Endothelial cell of umbilical vein (primary cell): ENCODE data around the gene SMCO4. TPM values are rescaled to one million over a fixed set of nuclear protein-coding genes. Genes with fewer than 3 reads are reported as not detected.

Experiments
- BruUV-seq: library from RNA; stranded (reverse); fragments of 400-500 nt; replicated peaks from 2 replicates; lab custom pipeline; 2021; lab: Mats Ljungman, UMichigan
- CTCF ChIA-PET: fragments of 300-600, 350-600 bp; sonication (Branson Sonifier 250); formaldehyde crosslinking; loops from one replicate; lab custom pipeline; 2021; ENCODE audit warnings: antibody characterized with exemption, inconsistent platforms; lab: Charles Lee
- POLR2A ChIA-PET: fragments of 300-600, 350-600 bp; sonication (Branson Sonifier 250); formaldehyde crosslinking; loops from one replicate; lab custom pipeline; 2021; ENCODE audit warnings: antibody characterized with exemption, inconsistent platforms; lab: Charles Lee
- DNase-seq: peaks from one replicate; pipeline ENCODE4 v3.0.0-alpha.2; 2011; ENCODE audit warnings: low read depth, low spot score
- FAIRE-seq: peaks from 2 replicates; lab custom pipeline; 2011; peaks lifted over from hg19 to GRCh38; lab: Jason Lieb, UNC
- H2AFZ ChIP-seq: 2 replicates; pipeline ENCODE4 v1.6.0; 2012; ENCODE audit warnings: low read depth, low read length, control low read depth, inconsistent platforms
- H3K27ac ChIP-seq: 2 replicates; pipeline ENCODE4 v1.5.1; 2011; ENCODE audit warnings: low read depth, mild to moderate bottlenecking, control low read depth, low read length, moderate library complexity; ENCODE audit not compliant: insufficient read depth
- H3K27me3 ChIP-seq, 2 experiments: 2 replicates each; pipeline versions ENCODE4 v1.6.0 to v1.6.1; 2011; ENCODE audit warnings: low read length in 2 of 2, mixed read lengths in 1 of 2; ENCODE audit not compliant: control insufficient read depth in 2 of 2, insufficient read depth in 2 of 2
- H3K36me3 ChIP-seq, 2 experiments: 2 replicates in 1 of 2; 3 replicates in 1 of 2; pipeline ENCODE4 v1.5.1; 2011; ENCODE audit warnings: low read length in 2 of 2, mild to moderate bottlenecking in 1 of 2, moderate library complexity in 1 of 2; ENCODE audit not compliant: control insufficient read depth in 2 of 2, insufficient read depth in 2 of 2; ENCODE audit errors: extremely low read depth in 1 of 2
- H3K4me1 ChIP-seq: 3 replicates; pipeline ENCODE4 v1.5.1; 2011; ENCODE audit warnings: mild to moderate bottlenecking, low read length; ENCODE audit not compliant: control insufficient read depth, insufficient read depth; ENCODE audit errors: extremely low read depth
- H3K4me2 ChIP-seq: 2 replicates; pipeline ENCODE4 v1.6.1; 2011; ENCODE audit warnings: low read length, control low read depth, mixed read lengths; ENCODE audit not compliant: insufficient read depth
- H3K4me3 ChIP-seq, 3 experiments: fragments of 200-600 bp in 1 of 3; sonication (generic), shearing (Covaris generic) in 1 of 3; replicated peaks in 1 of 3; 2 replicates each; pipeline ENCODE4 v1.5.1; 2011 to 2016; ENCODE audit warnings: control low read depth in 3 of 3, low read length in 3 of 3, mild to moderate bottlenecking in 2 of 3, inconsistent platforms in 1 of 3, low read depth in 1 of 3, moderate library complexity in 1 of 3; ENCODE audit not compliant: insufficient read depth in 1 of 3
- H3K79me2 ChIP-seq: 2 replicates; pipeline ENCODE4 v1.6.0; 2012; ENCODE audit warnings: low read length, inconsistent platforms; ENCODE audit not compliant: control insufficient read depth, insufficient read depth
- H3K9ac ChIP-seq: replicated peaks from 2 replicates; pipeline ENCODE3; 2011; ENCODE audit warnings: low read length, control low read depth; ENCODE audit not compliant: insufficient read depth; ENCODE audit errors: extremely low read depth
- H3K9me1 ChIP-seq: replicated peaks from 3 replicates; pipeline ENCODE4 v1.6.0; 2011; ENCODE audit warnings: mild to moderate bottlenecking, low read length; ENCODE audit not compliant: control insufficient read depth, insufficient read depth; ENCODE audit errors: extremely low read depth
- H3K9me3 ChIP-seq: replicated peaks from 2 replicates; pipeline ENCODE4 v1.5.1; 2012; ENCODE audit warnings: low read length, inconsistent platforms; ENCODE audit not compliant: control insufficient read depth, insufficient read depth
- H4K20me1 ChIP-seq: replicated peaks from 2 replicates; pipeline ENCODE3; 2011; ENCODE audit warnings: mild to moderate bottlenecking, low read length; ENCODE audit not compliant: control insufficient read depth, insufficient read depth; ENCODE audit errors: extremely low read depth
- CTCF ChIP-seq, 2 donors: IDR thresholded peaks; 1 replicate in 1 of 2; 2 replicates in 1 of 2; pipeline ENCODE4 v1.5.1; 2011; ENCODE audit warnings: low read length in 2 of 2, mild to moderate bottlenecking in 2 of 2, moderate library complexity in 2 of 2, control low read depth in 1 of 2, inconsistent platforms in 1 of 2, low read depth in 1 of 2; ENCODE audit not compliant: insufficient read depth in 1 of 2; ENCODE audit errors: extremely low read depth in 1 of 2
- EZH2 ChIP-seq: IDR thresholded peaks from 2 replicates; pipeline ENCODE4 v1.6.1; 2012; ENCODE audit warnings: borderline replicate concordance, low read depth, mild to moderate bottlenecking, moderate library complexity, low read length, inconsistent platforms; ENCODE audit not compliant: severe bottlenecking
- FOS ChIP-seq: IDR thresholded peaks from 2 replicates; pipeline ENCODE4 v1.6.1; 2011; ENCODE audit warnings: mild to moderate bottlenecking, low read length, moderate library complexity, borderline replicate concordance; ENCODE audit not compliant: insufficient read depth
- GATA2 ChIP-seq: IDR thresholded peaks from 2 replicates; pipeline ENCODE4 v1.7.0; 2011; ENCODE audit warnings: low read depth, mild to moderate bottlenecking, moderate library complexity, mixed read lengths, low read length; ENCODE audit not compliant: insufficient read length, insufficient read depth
- JUN ChIP-seq: IDR thresholded peaks from 2 replicates; pipeline ENCODE4 v1.6.1; 2011; ENCODE audit warnings: borderline replicate concordance, low read depth; ENCODE audit not compliant: insufficient read length, insufficient read depth
- MAX ChIP-seq: IDR thresholded peaks from 2 replicates; pipeline ENCODE4 v1.6.1; 2011; ENCODE audit not compliant: insufficient read depth, insufficient read length
- MYC ChIP-seq: IDR thresholded peaks from one replicate; pipeline ENCODE4 v1.6.1; 2011; ENCODE audit warnings: mild to moderate bottlenecking, low read depth, low read length
- POLR2A ChIP-seq: IDR thresholded peaks from 2 replicates; pipeline ENCODE4 v1.6.1; 2012; ENCODE audit warnings: low read depth, mild to moderate bottlenecking, control low read depth, low read length
- POLR2AphosphoS5 ChIP-seq: IDR thresholded peaks from 2 replicates; pipeline ENCODE4 v1.6.1; 2012; ENCODE audit warnings: low read depth, mild to moderate bottlenecking, control low read depth, low read length, moderate library complexity; ENCODE audit not compliant: insufficient read depth
- dilution Hi-C: fragments of 300-500 bp; cut with MboI; formaldehyde crosslinking; loops from one replicate; pipeline ENCODE4 v1.15.0; 2019; ENCODE audit warnings: low sequenced_read_pairs; ENCODE audit not compliant: extremely low pct_ligation_motif_present
- intact Hi-C: fragments of 100-400 bp; cut with micrococcal nuclease; formaldehyde crosslinking; loops from one replicate; pipeline ENCODE4 v1.10.0; 2022
- polyA plus RNA-seq, 4 experiments: library from polyadenylated mRNA; depleted of rRNA in 3 of 4; stranded (reverse) in 3 of 4; unstranded in 1 of 4; fragments of >200 nt; gene quantifications; 2 replicates each; pipeline versions ENCODE4 v1.2.1 to v1.2.3, GENCODE V29; 2011 to 2012; ENCODE audit warnings: missing spikeins in 1 of 4
- total RNA-seq: library from RNA; stranded (reverse); gene quantifications from 2 replicates; pipeline ENCODE4 v1.2.3, GENCODE V29; 2021

The SMCO4 gene
- total and polyA plus RNA-seq, 2 donors (not counting 3 experiments of a cell fraction or from before 2014, with no cell fraction given): 14.0 to 21.3 TPM

GRCh38 chr11:93507517-93507916 is 35.7 kb downstream of the SMCO4 start:
- Histone ChIP-seq H3K9me3 (no peaks in the 10 kb centered on the region), H2AFZ (no peak overlapping the region), H3K4me3 (no peak overlapping the region), H3K27ac (no peak overlapping the region), H3K79me2 (no peaks in the 10 kb centered on the region), H3K27me3 (no peaks in the 10 kb centered on the region), H3K36me3 (no peaks in the 10 kb centered on the region), H3K9ac (no peak overlapping the region), H3K4me1 (no peaks in the 10 kb centered on the region), H3K4me2 (no peak overlapping the region), H4K20me1 (no peaks in the 10 kb centered on the region), H3K9me1 (no peaks in the 10 kb centered on the region)
- dilution Hi-C loops: no loop called here
- no peak for TF ChIP-seq POLR2A
- TF ChIP-seq GATA2: no peak
- TF ChIP-seq CTCF (IDR thresholded peaks at IDR 0.05; ENCODE audit: extremely low read depth in 1 of 2, insufficient read depth in 1 of 2, low read depth in 1 of 2, low read length in 2 of 2): no peak
- no peak for TF ChIP-seq JUN
- TF ChIP-seq POLR2AphosphoS5: no peak
- TF ChIP-seq FOS: no peak
- TF ChIP-seq MAX: no peak
- TF ChIP-seq MYC: no peak
- no peak for TF ChIP-seq EZH2
- intact Hi-C loops: no loop called here
- BruUV-seq: no TSS peak
- CTCF ChIA-PET: no interaction called here
- DNase-seq (no peak), FAIRE-seq (peak; percentile 55)
- POLR2A ChIA-PET: no interaction called here
